ENCODE data around the gene UEVLD.

DNA sequence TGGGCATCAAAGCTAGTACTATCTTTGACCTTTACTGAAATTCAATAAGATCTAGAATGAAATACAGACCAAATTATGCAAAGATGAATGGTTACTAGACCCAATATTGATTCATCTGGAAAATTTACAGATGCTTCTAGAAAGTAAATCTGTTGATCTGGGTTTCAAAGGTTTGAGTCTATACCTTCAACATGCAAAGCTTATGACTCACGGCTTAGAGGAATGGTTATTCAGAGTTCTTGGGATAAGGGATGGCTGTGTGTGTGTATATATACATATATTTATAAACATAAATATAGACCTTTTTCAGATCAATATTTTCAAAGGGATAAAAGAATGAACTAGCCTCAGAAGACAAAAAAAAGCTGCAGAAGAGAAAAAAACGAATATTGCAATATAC lies 44.3 kb upstream of the UEVLD start:
- TF ChIP-seq, protein P1, sequence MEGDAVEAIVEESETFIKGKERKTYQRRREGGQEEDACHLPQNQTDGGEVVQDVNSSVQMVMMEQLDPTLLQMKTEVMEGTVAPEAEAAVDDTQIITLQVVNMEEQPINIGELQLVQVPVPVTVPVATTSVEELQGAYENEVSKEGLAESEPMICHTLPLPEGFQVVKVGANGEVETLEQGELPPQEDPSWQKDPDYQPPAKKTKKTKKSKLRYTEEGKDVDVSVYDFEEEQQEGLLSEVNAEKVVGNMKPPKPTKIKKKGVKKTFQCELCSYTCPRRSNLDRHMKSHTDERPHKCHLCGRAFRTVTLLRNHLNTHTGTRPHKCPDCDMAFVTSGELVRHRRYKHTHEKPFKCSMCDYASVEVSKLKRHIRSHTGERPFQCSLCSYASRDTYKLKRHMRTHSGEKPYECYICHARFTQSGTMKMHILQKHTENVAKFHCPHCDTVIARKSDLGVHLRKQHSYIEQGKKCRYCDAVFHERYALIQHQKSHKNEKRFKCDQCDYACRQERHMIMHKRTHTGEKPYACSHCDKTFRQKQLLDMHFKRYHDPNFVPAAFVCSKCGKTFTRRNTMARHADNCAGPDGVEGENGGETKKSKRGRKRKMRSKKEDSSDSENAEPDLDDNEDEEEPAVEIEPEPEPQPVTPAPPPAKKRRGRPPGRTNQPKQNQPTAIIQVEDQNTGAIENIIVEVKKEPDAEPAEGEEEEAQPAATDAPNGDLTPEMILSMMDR (IDR thresholded peaks at IDR 0.05) = no peak
- no peak for TF ChIP-seq POLR2A (IDR thresholded peaks at IDR 0.05)
- TF ChIP-seq POLR2AphosphoS5 (IDR thresholded peaks at IDR 0.05) = no peak
